Testis (tissue), 3 donors: ENCODE results near the gene DCLK1. TPM values are rescaled to one million over a fixed set of nuclear protein-coding genes. Genes with fewer than 3 reads are reported as not detected.

Experiments used
- DNase-seq: peaks from one replicate; pipeline ENCODE4 v3.0.0-alpha.2; 2019
- H3K27ac ChIP-seq, 2 donors: fragments of 200-600 bp; sonication (generic); one replicate each; pipeline ENCODE4 v1.5.1; 2019
- H3K27me3 ChIP-seq: fragments of 200-600 bp; sonication (generic); one replicate; pipeline ENCODE4 v1.5.1; 2019
- H3K36me3 ChIP-seq: fragments of 200-600 bp; sonication (generic); one replicate; pipeline ENCODE4 v1.5.1; 2017; ENCODE audit warnings: low read depth; ENCODE audit errors: missing control alignments
- H3K4me1 ChIP-seq: fragments of 200-600 bp; sonication (generic); one replicate; pipeline ENCODE4 v1.5.1; 2019
- H3K4me3 ChIP-seq, 2 donors: fragments of 200-600 bp; sonication (generic); one replicate each; pipeline ENCODE4 v1.5.1; 2017 to 2019
- H3K9me3 ChIP-seq: fragments of 200-600 bp; sonication (generic); one replicate; pipeline ENCODE4 v1.5.1; 2017
- POLR2A ChIP-seq: fragments of 450-650 bp; IDR thresholded peaks from one replicate; pipeline ENCODE4 v1.6.1; 2017; ENCODE audit warnings: antibody characterized with exemption, mild to moderate bottlenecking, moderate library complexity
- WGBS, 2 donors: methylation state at CpG; one replicate each; pipeline ENCODE4 v1.1.5; 2018; 5-methylcytosine and 5-hydroxymethylcytosine counted together
- intact Hi-C: fragments of 100-400 bp; cut with DNase I; formaldehyde crosslinking; loops from one replicate; pipeline ENCODE4 v1.15.1; 2023; ENCODE audit warnings: low total_unique reads
- polyA plus RNA-seq: library from polyadenylated mRNA; stranded (reverse); fragments of 350-450 nt; fragmentation: Illumina TruSeq; extraction: RNeasy Lipid Tissue Mini Kit (QIAGEN cat#74804); gene quantifications from one replicate; pipeline ENCODE4 v1.2.3, GENCODE V29; 2014; ENCODE audit warnings: low read depth, low replicate concordance; ENCODE audit not compliant: insufficient read depth
- total RNA-seq, 2 donors: library from RNA; depleted of rRNA; stranded (reverse); fragments of >200 nt; gene quantifications; one replicate each; pipeline ENCODE4 v1.2.3, GENCODE V29; 2016
- TF ChIP-seq, protein P1 (sequence below), 3 experiments: fragments of 450-650 bp in 2 of 3; fragments of 200-600 bp in 1 of 3; sonication (generic) in 1 of 3; IDR thresholded peaks; one replicate each; pipeline ENCODE4 v1.5.1; 2016 to 2019; ENCODE audit warnings: antibody characterized with exemption in 3 of 3, mild to moderate bottlenecking in 2 of 3, moderate library complexity in 1 of 3

The DCLK1 gene
- total and polyA plus RNA-seq, 3 donors from 2014 or later: 4.5 to 8.9 (median 4.9) TPM

DNA sequence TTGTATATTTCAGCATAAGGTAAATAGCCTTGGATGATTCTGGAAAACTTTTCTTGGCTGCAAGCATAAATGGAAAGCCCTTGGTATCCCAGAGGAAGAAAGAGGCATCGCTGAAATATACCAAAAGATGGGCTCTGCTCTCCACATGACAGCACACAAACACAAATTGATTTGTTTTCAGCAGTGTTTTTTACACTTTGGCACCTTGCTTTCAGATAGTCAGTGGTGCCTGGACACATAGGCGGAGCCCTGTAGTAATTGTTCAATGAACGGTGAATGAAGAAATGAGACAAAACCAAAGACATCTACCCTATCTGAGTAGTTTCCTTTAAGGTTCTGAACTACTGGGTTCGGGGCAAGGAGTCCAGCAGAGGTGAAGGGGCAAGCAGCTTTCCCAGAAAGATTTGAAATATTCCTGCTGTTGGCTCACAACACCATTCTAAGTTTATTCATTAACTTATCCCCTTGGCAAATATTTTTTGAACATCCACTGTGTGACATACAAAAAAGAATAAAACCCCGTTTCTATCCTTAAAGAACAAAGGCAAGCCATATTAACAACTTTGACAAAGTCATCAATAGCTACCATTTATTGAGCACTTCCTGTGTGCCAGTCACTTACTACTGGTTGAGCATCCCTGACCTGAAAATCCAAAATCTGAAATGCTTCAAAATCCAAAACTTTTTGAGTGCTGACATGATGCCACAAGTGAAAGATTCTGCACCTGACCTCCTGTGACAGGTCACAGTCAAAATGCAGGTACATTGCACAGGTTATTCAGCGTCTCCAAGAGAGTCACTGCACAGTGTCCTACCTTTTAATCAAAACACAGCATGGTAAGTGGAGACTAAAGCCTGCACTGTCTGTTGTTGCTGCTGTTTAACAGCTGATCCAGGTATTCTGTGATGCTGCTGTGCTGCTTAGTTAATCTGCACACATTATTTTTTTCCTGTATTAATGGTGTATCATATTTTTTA lies 238.1 kb downstream of the DCLK1 start:
- H3K27me3 ChIP-seq: no peaks in the 10 kb centered on the region
- WGBS, 2 donors: 85 to 90% methylated on average over 6 of the region's 6 CpGs
- no peak for DNase-seq
- no peak overlapping the region for H3K27ac ChIP-seq
- no peaks in the 10 kb centered on the region for H3K9me3 ChIP-seq
- H3K4me3 ChIP-seq: no peak overlapping the region
- H3K4me1 ChIP-seq: no peaks in the 10 kb centered on the region
- intact Hi-C loops: no loop called here
- TF ChIP-seq POLR2A: no peak
- TF ChIP-seq, protein P1, sequence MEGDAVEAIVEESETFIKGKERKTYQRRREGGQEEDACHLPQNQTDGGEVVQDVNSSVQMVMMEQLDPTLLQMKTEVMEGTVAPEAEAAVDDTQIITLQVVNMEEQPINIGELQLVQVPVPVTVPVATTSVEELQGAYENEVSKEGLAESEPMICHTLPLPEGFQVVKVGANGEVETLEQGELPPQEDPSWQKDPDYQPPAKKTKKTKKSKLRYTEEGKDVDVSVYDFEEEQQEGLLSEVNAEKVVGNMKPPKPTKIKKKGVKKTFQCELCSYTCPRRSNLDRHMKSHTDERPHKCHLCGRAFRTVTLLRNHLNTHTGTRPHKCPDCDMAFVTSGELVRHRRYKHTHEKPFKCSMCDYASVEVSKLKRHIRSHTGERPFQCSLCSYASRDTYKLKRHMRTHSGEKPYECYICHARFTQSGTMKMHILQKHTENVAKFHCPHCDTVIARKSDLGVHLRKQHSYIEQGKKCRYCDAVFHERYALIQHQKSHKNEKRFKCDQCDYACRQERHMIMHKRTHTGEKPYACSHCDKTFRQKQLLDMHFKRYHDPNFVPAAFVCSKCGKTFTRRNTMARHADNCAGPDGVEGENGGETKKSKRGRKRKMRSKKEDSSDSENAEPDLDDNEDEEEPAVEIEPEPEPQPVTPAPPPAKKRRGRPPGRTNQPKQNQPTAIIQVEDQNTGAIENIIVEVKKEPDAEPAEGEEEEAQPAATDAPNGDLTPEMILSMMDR (IDR thresholded peaks at IDR 0.05): no peak
- no peaks in the 10 kb centered on the region for H3K36me3 ChIP-seq

DNA sequence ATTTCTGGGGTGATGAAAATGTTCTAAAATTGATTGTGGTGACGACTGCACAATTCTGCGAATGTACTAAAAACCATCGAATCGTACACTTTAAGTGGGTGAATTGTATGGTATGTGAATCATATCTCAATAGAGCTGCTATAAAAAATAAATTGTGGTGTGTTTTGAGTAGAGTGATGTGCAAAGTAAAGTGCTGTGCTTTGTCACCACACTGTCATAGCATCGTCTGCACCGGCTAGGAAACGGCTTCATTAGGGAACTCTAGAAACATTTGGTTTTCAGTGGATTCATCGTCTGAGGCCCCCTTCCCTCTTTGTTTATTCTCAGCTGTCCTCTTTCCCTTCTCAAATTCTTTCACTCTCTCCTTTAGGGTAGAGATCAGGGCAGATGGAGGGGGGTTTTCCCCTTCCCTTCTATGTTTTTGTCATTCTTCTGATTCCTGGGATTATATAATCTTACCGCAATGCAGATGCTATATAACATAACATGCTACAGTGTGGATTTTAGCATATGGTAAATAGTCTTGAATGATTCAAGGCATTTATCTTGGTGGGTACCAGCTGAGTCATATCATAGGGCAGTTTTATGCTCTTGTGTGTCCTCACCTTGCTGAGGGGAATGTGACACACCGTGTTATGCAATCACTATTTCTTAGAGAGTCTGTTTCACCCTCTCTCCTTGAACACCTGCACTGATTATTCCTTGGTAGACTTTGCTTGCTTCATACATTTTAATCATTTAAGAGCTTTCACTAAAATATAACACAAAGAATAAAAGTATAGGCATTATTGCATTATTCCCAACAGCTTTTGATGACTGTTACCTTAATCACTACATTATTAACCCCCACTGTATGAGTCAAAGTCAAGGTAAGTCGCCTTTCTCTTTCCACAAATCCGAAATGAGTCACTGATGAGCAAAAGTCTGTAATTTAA lies 239.4 kb downstream of the DCLK1 start:
- Histone ChIP-seq H3K36me3 (no peaks in the 10 kb centered on the region), H3K27me3 (no peaks in the 10 kb centered on the region), H3K4me1 (no peaks in the 10 kb centered on the region), H3K27ac (no peak overlapping the region), H3K4me3 (no peak overlapping the region), H3K9me3 (no peaks in the 10 kb centered on the region)
- no peak for DNase-seq
- 87 to 91% methylated on average over 12 of the region's 12 CpGs for WGBS, 2 donors
- intact Hi-C loops: no loop called here
- TF ChIP-seq, protein P1 (IDR thresholded peaks at IDR 0.05): no peak
- no peak for TF ChIP-seq POLR2A

DNA sequence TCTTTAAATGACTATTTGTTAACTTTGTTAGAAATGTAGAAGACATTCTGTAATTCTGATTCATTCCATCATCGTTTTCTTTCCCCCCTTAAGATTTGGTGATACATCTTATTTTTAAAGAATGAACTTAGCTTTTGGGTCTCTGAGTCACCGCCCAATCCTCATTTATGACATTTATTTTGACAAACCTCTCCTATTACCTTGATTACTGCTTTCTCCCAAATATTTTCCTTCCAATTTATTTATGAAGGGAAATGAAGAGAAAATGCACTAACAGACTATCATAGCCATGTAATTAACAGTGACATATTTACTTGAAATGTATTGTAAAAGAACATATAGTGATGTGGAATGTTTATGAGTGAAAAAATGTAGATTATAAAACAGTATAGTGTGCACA lies 241.6 kb downstream of the DCLK1 start:
- no peak overlapping the region for H3K27ac ChIP-seq
- intact Hi-C loops: no loop called here
- no peaks in the 10 kb centered on the region for H3K36me3 ChIP-seq
- no peak overlapping the region for H3K4me3 ChIP-seq
- H3K27me3 ChIP-seq: no peaks in the 10 kb centered on the region
- no peak for DNase-seq
- no peaks in the 10 kb centered on the region for H3K9me3 ChIP-seq
- no peak for TF ChIP-seq POLR2A
- TF ChIP-seq, protein P1 (IDR thresholded peaks at IDR 0.05): no peak
- H3K4me1 ChIP-seq: no peaks in the 10 kb centered on the region
- WGBS, 2 donors: 80 to 81% methylated on average over 2 of the region's 2 CpGs

DNA sequence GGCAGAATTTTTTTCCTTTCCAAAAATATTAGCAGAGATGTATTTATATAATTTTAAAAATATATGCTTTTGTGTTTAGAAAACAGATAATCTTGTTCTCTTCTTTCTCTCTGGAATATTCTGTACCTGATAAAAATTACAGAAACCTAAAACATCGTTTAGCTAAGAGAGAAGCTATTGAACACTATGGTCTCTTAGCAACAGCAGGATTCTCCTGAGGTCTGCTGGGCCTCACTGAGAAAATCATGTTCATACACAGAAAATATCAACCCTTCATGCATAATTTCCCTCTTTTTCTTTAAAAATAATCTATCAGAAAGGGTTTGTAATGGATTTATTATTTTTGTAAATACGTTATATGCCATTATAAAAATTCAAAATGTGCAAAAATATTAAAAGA lies 242.2 kb downstream of the DCLK1 start:
- no peaks in the 10 kb centered on the region for H3K4me1 ChIP-seq
- no peaks in the 10 kb centered on the region for H3K36me3 ChIP-seq
- no peaks in the 10 kb centered on the region for H3K9me3 ChIP-seq
- H3K27ac ChIP-seq: no peak overlapping the region
- H3K27me3 ChIP-seq: no peaks in the 10 kb centered on the region
- TF ChIP-seq POLR2A: no peak
- TF ChIP-seq, protein P1 (IDR thresholded peaks at IDR 0.05): no peak
- intact Hi-C loops: no loop called here
- DNase-seq: no peak
- no peak overlapping the region for H3K4me3 ChIP-seq
- WGBS, 2 donors: 49 to 55% methylated on average over 2 of the region's 2 CpGs
